GM15510 (cell line): ENCODE results near the gene ANKS1B.

Experiments
- POLR2A ChIP-seq: IDR thresholded peaks from 3 replicates; pipeline ENCODE4 v1.6.1; 2011; ENCODE audit warnings: borderline replicate concordance; ENCODE audit not compliant: insufficient read length; ENCODE audit errors: extremely low read depth

ANKS1B gene

GRCh38 chr12:99380701-99381100 is 604.0 kb downstream of the ANKS1B start:
- TF ChIP-seq POLR2A: no peak

DNA sequence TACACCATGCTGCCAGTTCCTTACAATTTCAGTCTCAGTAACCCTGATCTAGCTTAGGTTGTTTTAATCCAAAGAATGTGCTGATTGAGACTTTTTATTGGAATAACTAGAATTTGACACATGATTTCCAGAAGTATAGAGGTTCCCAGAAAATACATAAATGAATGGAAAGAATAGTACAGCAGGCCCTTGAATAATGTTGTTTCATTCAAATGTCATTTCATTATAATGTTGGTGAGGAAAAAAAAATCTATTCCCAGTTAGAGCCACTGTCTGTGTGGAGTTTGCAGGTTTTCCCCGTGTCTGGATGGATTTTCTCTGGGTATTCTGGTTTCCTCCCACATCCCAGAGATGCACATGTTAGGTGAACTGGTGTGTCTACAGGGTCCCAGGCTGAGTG is 610.7 kb downstream of the ANKS1B start:
- no peak for TF ChIP-seq POLR2A

DNA sequence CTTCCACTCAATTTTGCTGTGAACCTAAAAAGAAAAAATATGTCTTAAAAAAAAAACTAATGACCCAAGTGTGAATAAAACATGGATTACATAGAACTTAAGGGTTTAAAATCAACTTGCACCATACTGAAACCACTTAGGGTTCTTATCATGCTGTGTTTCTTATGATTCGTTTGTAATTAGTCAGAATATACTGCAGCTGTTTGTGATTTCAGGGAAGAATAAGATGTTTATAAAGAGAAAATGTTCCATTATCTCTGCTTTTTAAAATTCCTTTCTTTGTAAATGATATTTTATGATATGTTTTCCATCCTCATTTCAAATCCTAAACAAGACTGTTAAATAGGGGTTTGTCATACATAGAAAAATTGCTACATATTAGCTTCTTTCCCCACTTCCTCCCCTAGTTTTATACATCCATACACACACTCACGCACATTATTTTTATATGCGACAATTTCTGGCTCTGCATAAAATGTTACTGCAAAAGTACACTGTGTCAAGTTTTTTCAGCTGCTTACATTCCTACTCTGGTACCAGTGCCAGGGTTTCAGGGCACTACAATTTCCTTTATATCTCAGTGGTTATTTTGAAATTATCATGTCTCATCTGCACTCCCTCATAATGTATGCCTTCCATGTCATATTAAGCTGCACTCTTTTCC is 612.3 kb downstream of the ANKS1B start:
- no peak for TF ChIP-seq POLR2A

DNA sequence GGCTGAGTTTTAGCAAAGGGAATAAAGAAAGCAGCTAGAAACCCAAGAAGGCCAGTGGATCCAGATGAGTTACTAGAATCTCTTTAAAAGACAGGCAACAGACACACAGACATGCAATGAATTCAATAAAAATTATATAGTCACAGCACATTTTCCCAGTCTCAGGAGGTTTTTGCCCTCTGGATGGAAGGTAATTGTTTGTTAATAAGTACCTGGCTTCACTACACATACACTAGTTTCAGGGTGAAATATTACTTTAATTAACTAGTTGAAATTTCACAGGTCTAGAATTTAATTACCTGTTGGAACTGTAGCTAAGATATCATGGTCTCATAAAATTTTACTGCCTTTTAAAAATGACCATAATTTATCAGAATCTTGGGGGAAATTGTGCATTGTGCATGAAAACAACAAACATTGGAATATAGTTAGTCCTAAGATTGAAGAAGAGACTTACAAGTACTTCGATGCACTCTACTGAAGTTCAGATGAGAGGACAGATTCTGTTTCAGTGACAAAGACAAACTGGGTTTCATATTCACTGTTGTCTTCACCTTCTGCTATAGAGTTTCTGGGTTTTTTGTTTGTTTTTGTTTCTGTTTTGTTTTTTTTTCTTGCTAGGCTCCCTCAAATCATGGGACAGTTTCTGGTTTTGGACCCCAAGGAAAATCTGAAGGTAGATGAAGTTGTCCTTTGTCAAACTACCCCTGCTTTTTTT is 614.2 kb downstream of the ANKS1B start:
- no peak for TF ChIP-seq POLR2A

- no peak for TF ChIP-seq POLR2A
These were observed 617.6 kb downstream of the ANKS1B start for GRCh38 chr12:99367181-99367580.

DNA sequence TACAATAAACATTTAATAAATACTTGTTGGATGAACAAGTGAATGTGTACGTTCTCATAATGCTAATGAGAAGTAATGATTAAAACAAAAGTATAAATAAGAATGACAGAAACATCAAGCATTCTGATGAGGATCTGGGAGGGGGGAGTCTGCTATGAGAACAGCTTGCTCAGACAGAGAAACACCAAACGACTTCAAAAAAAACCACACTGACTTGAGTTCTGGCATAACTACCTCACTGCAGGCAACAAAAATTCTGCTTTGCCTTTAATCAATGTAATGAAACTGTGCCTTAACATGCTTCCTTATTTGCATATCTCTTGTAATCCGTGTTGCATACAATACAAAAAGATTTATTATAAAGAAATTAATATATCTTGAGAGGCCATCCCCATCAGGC is 632.5 kb downstream of the ANKS1B start:
- TF ChIP-seq POLR2A: no peak

DNA sequence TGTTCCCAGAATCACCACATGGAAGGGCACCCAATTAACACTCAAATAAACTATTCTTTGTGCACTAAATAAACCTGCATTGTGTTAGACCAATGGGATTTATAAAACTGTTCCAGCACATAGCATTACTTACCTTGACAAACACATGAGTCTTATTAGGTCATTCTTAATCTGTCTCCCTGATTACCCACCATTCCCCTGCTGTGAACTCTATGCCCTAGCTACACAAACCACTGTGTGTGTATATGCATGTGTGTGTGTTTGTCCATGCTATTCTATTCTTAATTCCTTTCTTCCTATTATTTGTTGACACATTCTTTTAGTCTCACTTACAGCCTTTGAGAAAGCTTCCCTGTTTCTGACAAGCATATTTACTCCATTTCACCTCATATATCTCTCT is 640.8 kb downstream of the ANKS1B start:
- no peak for TF ChIP-seq POLR2A

DNA sequence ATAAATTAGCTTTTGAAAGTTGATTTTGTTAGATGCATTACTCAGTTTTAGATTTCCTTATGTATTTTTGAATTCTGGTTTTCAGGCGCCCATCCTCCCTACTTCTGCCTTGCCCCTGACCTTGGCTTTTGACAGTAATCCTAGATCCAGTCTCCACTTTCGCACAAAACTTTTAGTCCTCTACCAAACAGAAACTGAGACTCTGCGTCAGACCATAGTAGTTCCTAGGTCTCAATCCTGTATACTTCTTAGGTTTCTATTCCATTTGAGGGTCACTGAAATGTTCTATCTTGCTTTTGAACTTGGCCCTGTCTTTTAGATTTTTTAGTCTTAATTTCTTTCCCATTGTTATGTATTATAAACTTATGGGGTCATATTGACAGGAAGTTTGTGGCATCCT is 645.1 kb downstream of the ANKS1B start:
- no peak for TF ChIP-seq POLR2A

- no peak for TF ChIP-seq POLR2A
These were observed 650.3 kb downstream of the ANKS1B start for GRCh38 chr12:99334285-99335056.

GRCh38 chr12:99332936-99333591 is 651.7 kb downstream of the ANKS1B start:
- TF ChIP-seq POLR2A: no peak

GRCh38 chr12:99330216-99330615 is 654.5 kb downstream of the ANKS1B start:
- TF ChIP-seq POLR2A: no peak

- no peak for TF ChIP-seq POLR2A
These were observed 673.4 kb downstream of the ANKS1B start for GRCh38 chr12:99311373-99311772.

DNA sequence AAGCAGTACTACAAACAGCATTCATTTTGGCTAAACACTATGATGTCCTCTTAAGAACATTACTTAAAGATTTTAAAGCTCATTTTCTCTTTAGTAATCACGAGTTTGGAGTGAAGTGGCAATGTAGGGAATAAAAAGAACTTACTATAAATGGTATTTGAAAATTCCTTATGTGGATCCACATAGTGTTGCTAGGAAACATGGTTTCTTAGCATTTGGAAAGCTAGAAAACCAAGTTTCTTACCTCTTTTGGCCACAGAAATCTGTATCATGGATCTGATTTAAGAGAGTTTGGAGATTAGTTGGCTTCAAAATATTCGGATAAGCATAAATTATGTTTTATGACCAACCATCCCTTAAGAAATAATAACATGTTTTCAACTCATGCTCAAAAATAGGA is 674.9 kb downstream of the ANKS1B start:
- TF ChIP-seq POLR2A: no peak

DNA sequence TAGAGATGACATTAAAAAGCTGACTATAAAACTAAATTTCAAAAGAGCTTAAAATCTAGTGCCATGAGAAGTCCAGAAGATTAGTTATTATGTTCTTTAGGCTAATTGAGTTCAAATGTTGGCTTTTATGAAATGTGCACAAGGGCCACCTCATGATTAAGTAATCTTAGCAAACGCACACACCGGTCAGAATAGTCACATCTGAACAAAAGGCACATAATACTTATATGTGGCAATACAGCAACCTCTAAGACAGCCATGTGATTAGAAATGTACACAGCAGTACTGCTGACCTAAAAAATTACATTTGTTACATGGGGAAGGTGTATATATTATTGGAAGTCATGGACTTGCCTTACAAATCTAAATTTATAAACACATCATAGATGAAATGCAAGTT is 681.9 kb downstream of the ANKS1B start:
- no peak for TF ChIP-seq POLR2A

- TF ChIP-seq POLR2A: no peak
These were observed 697.6 kb downstream of the ANKS1B start for GRCh38 chr12:99287136-99287535.
